SU-DHL-6 (cell line): ENCODE measurements around the gene SLC51B.

Experiments
- H2AFZ ChIP-seq: fragments of 200-600 bp; sonication (generic); 2 replicates; pipeline ENCODE4 v1.6.1; 2014; ENCODE audit warnings: low read depth, mild to moderate bottlenecking, moderate library complexity, mixed read lengths, antibody characterized with exemption, low read length; ENCODE audit not compliant: severe bottlenecking
- H3F3A ChIP-seq: fragments of 200-600 bp; shearing (Covaris generic); 2 replicates; pipeline ENCODE4 v1.6.0; 2016; ENCODE audit warnings: antibody characterized with exemption, mild to moderate bottlenecking; ENCODE audit not compliant: insufficient read depth
- H3K27ac ChIP-seq: fragments of 200-600 bp; sonication (generic); 2 replicates; pipeline ENCODE4 v1.5.1; 2016; ENCODE audit warnings: low read depth, mild to moderate bottlenecking, low read length, moderate library complexity, mixed read lengths
- H3K27me3 ChIP-seq: fragments of 200-600 bp; sonication (generic), shearing (Covaris generic); 2 replicates; pipeline ENCODE4 v1.6.0; 2014; ENCODE audit warnings: mild to moderate bottlenecking, low read length
- H3K36me3 ChIP-seq: fragments of 200-600 bp; sonication (generic); 2 replicates; pipeline ENCODE4 v1.6.1; 2014; ENCODE audit warnings: mild to moderate bottlenecking, low read length, mixed read lengths
- H3K4me2 ChIP-seq: fragments of 300-600, 200-600 bp; shearing (Covaris generic), sonication (generic); 2 replicates; pipeline ENCODE4 v1.6.0; 2014; ENCODE audit warnings: low read length, low read depth, mild to moderate bottlenecking; ENCODE audit not compliant: poor library complexity, severe bottlenecking
- H3K4me3 ChIP-seq: fragments of 200-600 bp; sonication (generic); 2 replicates; pipeline ENCODE4 v1.5.1; 2014; ENCODE audit warnings: antibody characterized with exemption, low read length, mild to moderate bottlenecking, mixed read lengths; ENCODE audit not compliant: insufficient read depth, poor library complexity, severe bottlenecking
- H3K79me2 ChIP-seq: fragments of 200-600 bp; sonication (generic); 2 replicates; pipeline ENCODE4 v1.6.1; 2014; ENCODE audit warnings: mild to moderate bottlenecking, low read length, moderate library complexity; ENCODE audit not compliant: insufficient read depth
- H3K9ac ChIP-seq: fragments of 200-600 bp; sonication (generic); 2 replicates; pipeline ENCODE4 v1.7.0; 2014; ENCODE audit warnings: mild to moderate bottlenecking, low read length
- H3K9me2 ChIP-seq: fragments of 200-600 bp; sonication (generic); replicated peaks from 2 replicates; pipeline ENCODE4 v1.6.1; 2014; ENCODE audit warnings: low read length; ENCODE audit not compliant: insufficient read depth
- H3K9me3 ChIP-seq: fragments of 200-600 bp; sonication (generic); 2 replicates; pipeline ENCODE4 v1.6.1; 2014; ENCODE audit warnings: low read length, mixed read lengths; ENCODE audit not compliant: insufficient read depth
- H4K20me1 ChIP-seq: fragments of 200-600 bp; sonication (generic); 2 replicates; pipeline ENCODE4 v1.6.1; 2014; ENCODE audit warnings: low read depth, mild to moderate bottlenecking, antibody characterized with exemption, low read length, moderate library complexity, mixed read lengths
- CTCF ChIP-seq: fragments of 200-600 bp; sonication (generic); IDR thresholded peaks from one replicate; pipeline ENCODE4 v1.5.1; 2017; ENCODE audit warnings: antibody characterized with exemption, mild to moderate bottlenecking, low read length, moderate library complexity; ENCODE audit not compliant: insufficient read depth, poor library complexity, severe bottlenecking
- EZH2phosphoT487 ChIP-seq: fragments of 200-600 bp; sonication (generic), shearing (Covaris generic); conservative IDR thresholded peaks from 2 replicates; pipeline ENCODE4 v1.6.1; 2018; ENCODE audit warnings: mild to moderate bottlenecking, antibody characterized with exemption, low read length, moderate library complexity, mixed read lengths

SLC51B gene

DNA sequence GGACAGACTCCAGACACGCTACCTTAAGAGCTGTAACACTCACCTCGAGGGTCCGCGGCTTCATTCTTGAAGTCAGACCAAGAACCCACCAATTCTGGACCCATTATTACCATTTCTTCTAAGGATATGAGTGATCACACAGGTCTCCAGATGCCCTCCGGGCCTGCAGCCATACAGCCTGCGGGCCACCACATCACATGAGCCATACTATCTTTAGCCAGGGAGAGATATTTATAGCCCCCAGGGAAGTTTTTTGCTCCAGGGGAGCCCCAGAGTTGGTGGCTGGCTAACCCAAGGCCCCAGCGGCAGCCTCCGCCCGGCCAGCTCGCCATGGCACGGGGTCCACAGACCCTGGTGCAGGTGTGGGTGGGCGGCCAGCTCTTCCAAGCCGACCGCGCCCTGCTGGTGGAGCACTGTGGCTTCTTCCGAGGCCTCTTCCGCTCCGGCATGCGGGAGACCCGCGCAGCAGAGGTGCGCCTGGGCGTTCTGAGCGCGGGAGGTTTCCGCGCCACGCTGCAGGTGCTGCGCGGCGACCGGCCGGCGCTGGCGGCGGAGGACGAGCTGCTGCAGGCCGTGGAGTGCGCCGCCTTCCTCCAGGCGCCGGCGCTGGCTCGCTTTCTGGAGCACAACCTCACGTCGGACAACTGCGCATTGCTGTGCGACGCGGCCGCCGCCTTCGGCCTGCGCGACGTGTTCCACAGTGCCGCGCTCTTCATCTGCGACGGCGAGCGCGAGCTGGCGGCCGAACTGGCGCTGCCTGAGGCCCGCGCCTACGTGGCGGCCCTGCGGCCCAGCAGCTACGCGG lies 31.5 kb downstream of the SLC51B start, which contains the start of gene KBTBD13:
Gene KBTBD13 (plus strand): TSS at position 261 of the 805 bp plus-strand sequence. CDS start 70 bp downstream, at position 331.
- H3K27ac ChIP-seq: no peak within 1 kb of the TSS
- no peak within 1 kb of the TSS for H3K4me3 ChIP-seq
- H3F3A ChIP-seq: no peaks in the 10 kb centered on the region
- H3K9ac ChIP-seq: no peak within 1 kb of the TSS
- H2AFZ ChIP-seq: no peak within 1 kb of the TSS
- no peaks in the 10 kb centered on the region for H3K27me3 ChIP-seq
- H4K20me1 ChIP-seq: no peaks in the 10 kb centered on the region
- H3K4me2 ChIP-seq: no peak within 1 kb of the TSS
- H3K9me2 ChIP-seq: no peaks in the 10 kb centered on the region
- TF ChIP-seq EZH2phosphoT487 (no peak), CTCF (no peak)
- no peaks in the 10 kb centered on the region for H3K9me3 ChIP-seq
- no peaks in the 10 kb centered on the region for H3K79me2 ChIP-seq
- H3K36me3 ChIP-seq: no peaks in the 10 kb centered on the region

GRCh38 chr15:65077291-65077980 lies 32.2 kb downstream of the SLC51B start:
- TF ChIP-seq CTCF (no peak), EZH2phosphoT487 (no peak)
- Histone ChIP-seq H3K4me3 (no peak overlapping the region), H3F3A (no peaks in the 10 kb centered on the region), H3K9me2 (no peaks in the 10 kb centered on the region), H3K79me2 (no peaks in the 10 kb centered on the region), H4K20me1 (no peaks in the 10 kb centered on the region), H3K9ac (no peak overlapping the region), H3K36me3 (no peaks in the 10 kb centered on the region), H3K9me3 (no peaks in the 10 kb centered on the region), H2AFZ (no peak overlapping the region), H3K27me3 (no peaks in the 10 kb centered on the region), H3K4me2 (no peak overlapping the region), H3K27ac (no peak overlapping the region)

DNA sequence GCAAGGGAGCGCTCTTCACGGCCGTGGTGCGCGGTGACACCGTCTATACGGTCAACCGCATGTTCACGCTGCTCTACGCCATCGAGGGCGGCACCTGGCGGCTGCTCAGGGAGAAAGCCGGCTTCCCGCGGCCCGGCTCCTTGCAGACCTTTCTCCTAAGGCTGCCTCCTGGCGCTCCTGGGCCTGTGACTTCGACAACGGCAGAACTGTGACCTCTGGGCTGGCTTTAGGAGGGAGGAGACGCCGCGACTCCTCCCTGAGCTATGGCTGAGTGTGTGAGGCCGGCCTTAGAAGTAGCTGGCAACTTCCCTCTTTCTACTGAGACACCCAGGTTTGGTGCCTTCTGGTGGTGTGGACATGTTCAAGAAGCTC lies 32.8 kb downstream of the SLC51B start:
- TF ChIP-seq CTCF: no peak
- no peak for TF ChIP-seq EZH2phosphoT487
- H3K4me3 ChIP-seq: no peak overlapping the region
- H3K79me2 ChIP-seq: no peaks in the 10 kb centered on the region
- H3K36me3 ChIP-seq: no peaks in the 10 kb centered on the region
- no peaks in the 10 kb centered on the region for H3K9me3 ChIP-seq
- no peaks in the 10 kb centered on the region for H4K20me1 ChIP-seq
- H3K9me2 ChIP-seq: no peaks in the 10 kb centered on the region
- no peak overlapping the region for H3K27ac ChIP-seq
- no peaks in the 10 kb centered on the region for H3K27me3 ChIP-seq
- no peak overlapping the region for H3K4me2 ChIP-seq
- H2AFZ ChIP-seq: no peak overlapping the region
- no peaks in the 10 kb centered on the region for H3F3A ChIP-seq
- no peak overlapping the region for H3K9ac ChIP-seq
